Sigmoid colon (tissue), 7 donors: ENCODE data around the gene LMAN2L. TPM values are rescaled to one million over a fixed set of nuclear protein-coding genes. Genes with fewer than 3 reads are reported as not detected.

Experiments used
- DNase-seq: peaks from one replicate; pipeline ENCODE4 v3.0.0-alpha.2; 2019
- H3K27ac ChIP-seq, 4 donors: fragments of 200-600 bp; sonication (generic); one replicate each; pipeline ENCODE4 v1.5.1; 2016 to 2019; ENCODE audit warnings: mild to moderate bottlenecking in 1 of 4
- H3K27me3 ChIP-seq, 3 donors: fragments of 200-600 bp; sonication (generic); one replicate each; pipeline ENCODE4 v1.5.1; 2019; ENCODE audit warnings: mild to moderate bottlenecking in 1 of 3
- H3K36me3 ChIP-seq, 4 donors: fragments of 200-600 bp; sonication (generic); one replicate each; pipeline ENCODE4 v1.5.1; 2016 to 2019
- H3K4me1 ChIP-seq, 4 donors: fragments of 200-600 bp; sonication (generic); one replicate each; pipeline ENCODE4 v1.5.1; 2017 to 2019
- H3K4me3 ChIP-seq, 4 donors: fragments of 200-600 bp; sonication (generic); one replicate each; pipeline ENCODE4 v1.5.1; 2017 to 2019; ENCODE audit warnings: mild to moderate bottlenecking in 2 of 4, moderate library complexity in 1 of 4
- H3K9me3 ChIP-seq, 4 donors: fragments of 200-600 bp in 3 of 4; sonication (generic) in 3 of 4; one replicate each; pipeline versions ENCODE4 v1.5.1 to v1.6.1; 2013 to 2019
- EP300 ChIP-seq, 4 donors: sonication (generic); formaldehyde crosslinking; IDR thresholded peaks; one replicate each; pipeline ENCODE4 v1.6.1; 2017; ENCODE audit warnings: antibody characterized with exemption in 4 of 4
- POLR2A ChIP-seq, 2 donors: fragments of 450-650 bp; IDR thresholded peaks; one replicate each; pipeline ENCODE4 v1.6.1; 2016; ENCODE audit warnings: antibody characterized with exemption in 2 of 2, mild to moderate bottlenecking in 2 of 2, moderate library complexity in 2 of 2
- POLR2AphosphoS5 ChIP-seq, 4 donors: sonication (generic); formaldehyde crosslinking; IDR thresholded peaks; one replicate each; pipeline ENCODE4 v1.6.1; 2017; ENCODE audit warnings: antibody characterized with exemption in 4 of 4
- WGBS, 2 donors: extraction: QIAGEN DNeasy Blood & Tissue Kit; methylation state at CpG; one replicate each; pipeline ENCODE4 v1.1.7; 2013; 5-methylcytosine and 5-hydroxymethylcytosine counted together
- intact Hi-C: fragments of 100-400 bp; cut with DNase I; formaldehyde crosslinking; loops from one replicate; pipeline ENCODE4 v1.15.1; 2023
- polyA plus RNA-seq, 3 donors: library from polyadenylated mRNA; stranded (reverse); fragments of 200-250 nt; gene quantifications; one replicate each; pipeline ENCODE4 v1.2.3, GENCODE V29; 2013
- total RNA-seq, 4 donors: library from RNA; depleted of rRNA; stranded (reverse); fragments of >200 nt; gene quantifications; one replicate each; pipeline ENCODE4 v1.1.0, GENCODE V29; 2016
- TF ChIP-seq, protein P1 (sequence below), 4 experiments: fragments of 450-650 bp in 3 of 4; fragments of 200-600 bp in 1 of 4; IDR thresholded peaks; one replicate each; pipeline ENCODE4 v1.5.1; 2016 to 2019; ENCODE audit warnings: antibody characterized with exemption in 4 of 4, mild to moderate bottlenecking in 3 of 4, moderate library complexity in 2 of 4
- donor health status: healthy with polysubstance abuse.
- donor health status: Bipolar disorder and iron deficiency.
- donor health status: healthy.

Gene LMAN2L
- total RNA-seq = 10 to 100 TPM; 11.9 to 23.2 (median 17.2) TPM
- 10 to 100 TPM in 1 of 3 donors, 1 to 10 TPM in 2; 3.6 to 14.0 (median 5.1) TPM for polyA plus RNA-seq

- H3K4me3 ChIP-seq = peak within 1 kb of the TSS; percentile 47 to 95 (median 74)
- intact Hi-C loops = loop anchor here (1.0 to 5.0 kb wide), 6 partner anchors 19 to 473 kb away; partner anchors contain the start of genes CIAO1, CNNM3, KANSL3 and TMEM127
- peak; percentile 99 for DNase-seq
- TF ChIP-seq, protein P1, sequence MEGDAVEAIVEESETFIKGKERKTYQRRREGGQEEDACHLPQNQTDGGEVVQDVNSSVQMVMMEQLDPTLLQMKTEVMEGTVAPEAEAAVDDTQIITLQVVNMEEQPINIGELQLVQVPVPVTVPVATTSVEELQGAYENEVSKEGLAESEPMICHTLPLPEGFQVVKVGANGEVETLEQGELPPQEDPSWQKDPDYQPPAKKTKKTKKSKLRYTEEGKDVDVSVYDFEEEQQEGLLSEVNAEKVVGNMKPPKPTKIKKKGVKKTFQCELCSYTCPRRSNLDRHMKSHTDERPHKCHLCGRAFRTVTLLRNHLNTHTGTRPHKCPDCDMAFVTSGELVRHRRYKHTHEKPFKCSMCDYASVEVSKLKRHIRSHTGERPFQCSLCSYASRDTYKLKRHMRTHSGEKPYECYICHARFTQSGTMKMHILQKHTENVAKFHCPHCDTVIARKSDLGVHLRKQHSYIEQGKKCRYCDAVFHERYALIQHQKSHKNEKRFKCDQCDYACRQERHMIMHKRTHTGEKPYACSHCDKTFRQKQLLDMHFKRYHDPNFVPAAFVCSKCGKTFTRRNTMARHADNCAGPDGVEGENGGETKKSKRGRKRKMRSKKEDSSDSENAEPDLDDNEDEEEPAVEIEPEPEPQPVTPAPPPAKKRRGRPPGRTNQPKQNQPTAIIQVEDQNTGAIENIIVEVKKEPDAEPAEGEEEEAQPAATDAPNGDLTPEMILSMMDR (IDR thresholded peaks at IDR 0.05) = no peak
- TF ChIP-seq POLR2A (IDR thresholded peaks at IDR 0.05) (peak; percentile 26 to 48), EP300 (IDR thresholded peaks at IDR 0.05) (no peak), POLR2AphosphoS5 (IDR thresholded peaks at IDR 0.05) (peak in 2 of 4 donors; percentile 69 to 71)
- no peaks in the 10 kb centered on the region for H3K9me3 ChIP-seq
- no peaks in the 10 kb centered on the region for H3K27me3 ChIP-seq
- peaks cover 0 to 35% (median 19%) of the 10 kb centered on the region in 4 donors for H3K4me1 ChIP-seq
- H3K27ac ChIP-seq = peak within 1 kb of the TSS; percentile 73 to 84 (median 78)
- H3K36me3 ChIP-seq = peaks cover 0 to 13% (median 0%) of the 10 kb centered on the region in 4 donors
- WGBS, 2 donors = 1% methylated on average over 43 of the region's 43 CpGs
These were observed at the start of gene LMAN2L for GRCh38 chr2:96739633-96740428. TSS of gene LMAN2L (minus strand) at chr2:96740064. CDS start at chr2:96740040, 24 bp downstream.

DNA sequence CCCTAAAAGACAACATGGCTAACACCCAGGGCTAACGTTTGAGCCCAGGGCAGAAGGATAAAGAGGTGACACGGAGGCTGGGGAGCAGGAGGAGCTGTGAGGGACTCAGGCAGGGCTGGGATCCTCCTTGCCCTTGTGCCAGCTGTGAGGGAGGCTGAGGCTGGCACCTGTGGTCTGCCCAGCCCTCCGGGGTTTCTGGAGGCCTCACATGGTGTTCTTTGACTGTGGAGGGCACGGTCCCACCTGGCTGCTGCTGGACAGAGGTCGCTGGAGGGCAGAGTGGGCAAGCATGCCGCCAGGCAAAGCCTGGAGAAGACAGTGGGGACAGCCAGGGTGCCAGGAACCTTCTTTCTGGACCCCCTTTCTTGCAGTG is 49.4 kb upstream of the LMAN2L start:
- peak overlapping the region in 2 of 4 donors; percentile 64 to 65 for H3K27ac ChIP-seq
- H3K36me3 ChIP-seq = no peaks in the 10 kb centered on the region
- no peaks in the 10 kb centered on the region for H3K27me3 ChIP-seq
- intact Hi-C loops = no loop called here
- TF ChIP-seq POLR2AphosphoS5 (IDR thresholded peaks at IDR 0.05) = no peak
- no peak for TF ChIP-seq POLR2A (IDR thresholded peaks at IDR 0.05)
- TF ChIP-seq, protein P1 (IDR thresholded peaks at IDR 0.05) = no peak
- no peaks in the 10 kb centered on the region for H3K9me3 ChIP-seq
- DNase-seq = peak; percentile 42
- 29 to 72% methylated on average over 6 of the region's 6 CpGs for WGBS, 2 donors
- peaks cover 0 to 34% (median 33%) of the 10 kb centered on the region in 4 donors for H3K4me1 ChIP-seq
- no peak overlapping the region for H3K4me3 ChIP-seq

DNA sequence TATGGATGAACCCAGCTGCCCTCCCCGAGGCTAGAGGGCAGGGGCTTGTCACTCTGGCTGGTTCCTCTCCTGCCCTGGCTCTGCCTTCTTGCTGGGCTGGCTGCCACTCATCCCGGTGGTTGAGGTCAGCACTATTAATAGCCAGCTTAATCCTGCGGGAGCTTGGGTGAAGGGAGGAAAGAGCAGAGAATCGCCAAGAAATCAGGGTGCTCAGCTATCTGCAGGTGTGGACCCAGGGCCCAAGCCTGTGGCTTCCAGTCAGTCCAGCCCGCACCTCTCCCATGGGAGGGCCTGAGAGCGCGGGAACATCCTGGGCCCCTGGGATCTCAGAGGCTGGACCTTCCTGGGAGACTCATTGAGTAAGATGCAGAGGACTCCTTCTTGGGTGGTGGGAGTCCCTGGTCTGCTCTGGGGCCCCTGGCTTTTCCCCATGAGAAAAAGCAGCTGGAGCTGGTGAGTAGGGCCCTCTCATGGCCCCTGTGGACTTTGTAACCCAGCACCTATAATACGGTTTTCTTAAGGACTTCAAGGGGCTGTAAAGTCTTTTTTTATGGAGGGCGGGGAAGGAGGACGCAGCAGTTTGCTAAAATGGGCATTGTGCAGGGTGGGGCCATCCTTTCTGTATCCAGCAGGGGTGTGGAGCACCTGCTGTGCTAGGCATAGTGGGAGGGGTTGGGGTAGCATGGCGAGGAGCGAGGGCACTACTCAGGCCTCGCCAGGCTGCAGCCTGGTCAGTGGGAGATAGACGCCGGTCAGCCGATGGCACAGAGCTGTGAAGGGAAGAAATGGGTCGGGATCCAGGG is 48.8 kb upstream of the LMAN2L start:
- H3K36me3 ChIP-seq = no peaks in the 10 kb centered on the region
- TF ChIP-seq POLR2A (IDR thresholded peaks at IDR 0.05) (peak in 1 of 2 donors; percentile 41), EP300 (IDR thresholded peaks at IDR 0.05) (no peak), POLR2AphosphoS5 (IDR thresholded peaks at IDR 0.05) (no peak)
- TF ChIP-seq, protein P1 (IDR thresholded peaks at IDR 0.05) = no peak
- WGBS, 2 donors = 14 to 65% methylated on average over 17 of the region's 17 CpGs
- no peaks in the 10 kb centered on the region for H3K27me3 ChIP-seq
- H3K9me3 ChIP-seq = no peaks in the 10 kb centered on the region
- intact Hi-C loops = no loop called here
- H3K27ac ChIP-seq = peak overlapping the region; percentile 4 to 65 (median 61)
- no peak overlapping the region for H3K4me3 ChIP-seq
- peak; percentile 64 for DNase-seq
- H3K4me1 ChIP-seq = peaks cover 0 to 34% (median 33%) of the 10 kb centered on the region in 4 donors

DNA sequence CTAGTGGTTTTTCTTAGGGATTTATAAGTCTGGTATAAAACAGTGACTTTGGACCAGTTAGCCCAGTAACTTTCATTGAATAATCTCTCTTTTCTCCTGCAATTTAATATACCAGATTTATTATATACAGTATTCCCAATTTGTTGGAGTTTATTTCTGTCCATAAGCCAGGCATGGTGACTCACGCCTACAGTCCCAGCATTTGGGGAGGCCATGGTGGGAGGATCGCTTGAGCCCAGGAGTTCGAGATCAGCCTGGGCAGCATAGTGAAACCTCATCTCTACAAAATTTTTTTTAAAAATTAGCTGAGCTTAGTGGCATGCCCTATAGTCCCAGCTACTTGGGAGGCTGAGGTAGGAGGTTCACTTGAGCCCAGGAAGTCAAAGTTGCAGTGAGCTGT is 47.5 kb upstream of the LMAN2L start:
- Histone ChIP-seq H3K4me3 (no peak overlapping the region), H3K9me3 (no peaks in the 10 kb centered on the region), H3K27me3 (no peaks in the 10 kb centered on the region), H3K36me3 (no peaks in the 10 kb centered on the region), H3K4me1 (peaks cover 0 to 34% (median 33%) of the 10 kb centered on the region in 4 donors), H3K27ac (peak overlapping the region in 3 of 4 donors; percentile 58 to 65 (median 64))
- intact Hi-C loops = no loop called here
- WGBS, 2 donors = 72 to 88% methylated on average over 3 of the region's 3 CpGs
- TF ChIP-seq, protein P1 (IDR thresholded peaks at IDR 0.05) = no peak
- TF ChIP-seq POLR2A (IDR thresholded peaks at IDR 0.05) (no peak), EP300 (IDR thresholded peaks at IDR 0.05) (no peak), POLR2AphosphoS5 (IDR thresholded peaks at IDR 0.05) (no peak)
- peak; percentile 37 for DNase-seq
